Measurements from ENCODE around the gene DMBT1.
"Not testable (repeated sequence)": the region's sequence is repeated elsewhere in the genome, so short reads cannot be mapped to it uniquely, and the experiment has no call there.

The DMBT1 gene

GRCh38 chr10:122587098-122587760, 26.7 kb downstream of the DMBT1 start:
- no peak overlapping the region for H3K4me3 Mint-ChIP-seq
- H3K4me1 Mint-ChIP-seq (ENCODE audit: low read depth): no peaks in the 10 kb centered on the region
- no peaks in the 10 kb centered on the region for H3K27me3 Mint-ChIP-seq
- H3K27ac Mint-ChIP-seq: no peak overlapping the region
- no peaks in the 10 kb centered on the region for H3K9me3 Mint-ChIP-seq
- H3K36me3 Mint-ChIP-seq (ENCODE audit: low read depth): no peaks in the 10 kb centered on the region

- Mint-ChIP-seq H3K36me3 (ENCODE audit: low read depth) (no peaks in the 10 kb centered on the region), H3K27me3 (no peaks in the 10 kb centered on the region), H3K4me1 (ENCODE audit: low read depth) (no peaks in the 10 kb centered on the region), H3K9me3 (no peaks in the 10 kb centered on the region), H3K27ac (no peak overlapping the region), H3K4me3 (no peak overlapping the region)
Measured at GRCh38 chr10:122588381-122588780, 27.8 kb downstream of the DMBT1 start.

DNA sequence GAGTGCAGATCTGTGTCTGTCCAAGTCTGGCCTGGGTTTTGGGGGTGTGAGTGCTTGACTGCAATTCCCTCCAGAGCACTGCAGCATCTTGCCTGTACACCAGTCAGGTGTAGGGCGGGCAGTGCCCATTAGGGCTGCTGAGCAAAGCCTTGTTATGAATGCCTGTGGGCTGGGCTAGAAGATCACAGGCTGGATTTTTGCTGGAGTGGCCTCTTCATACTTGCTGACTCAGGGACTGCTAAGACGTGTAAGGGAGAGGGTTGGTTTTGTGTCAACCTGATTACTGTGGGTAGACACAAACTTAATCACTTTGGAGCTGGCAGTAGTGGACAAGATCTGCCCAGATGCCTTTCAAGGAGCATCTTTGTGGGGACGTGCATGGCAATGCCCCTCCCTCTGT, 29.6 kb downstream of the DMBT1 start:
- no peaks in the 10 kb centered on the region for H3K4me1 Mint-ChIP-seq (ENCODE audit: low read depth)
- no peaks in the 10 kb centered on the region for H3K36me3 Mint-ChIP-seq (ENCODE audit: low read depth)
- H3K27me3 Mint-ChIP-seq: no peaks in the 10 kb centered on the region

GRCh38 chr10:122591736-122592135, 31.2 kb downstream of the DMBT1 start:
- Mint-ChIP-seq H3K27me3 (no peaks in the 10 kb centered on the region), H3K36me3 (ENCODE audit: low read depth) (no peaks in the 10 kb centered on the region), H3K27ac (no peak overlapping the region), H3K9me3 (no peaks in the 10 kb centered on the region), H3K4me1 (ENCODE audit: low read depth) (no peaks in the 10 kb centered on the region), H3K4me3 (no peak overlapping the region)

More for the DNA sequence above, 29.6 kb downstream of the DMBT1 start:
- H3K4me3 Mint-ChIP-seq: no peak overlapping the region
- no peak overlapping the region for H3K27ac Mint-ChIP-seq
- H3K9me3 Mint-ChIP-seq: no peaks in the 10 kb centered on the region

DNA sequence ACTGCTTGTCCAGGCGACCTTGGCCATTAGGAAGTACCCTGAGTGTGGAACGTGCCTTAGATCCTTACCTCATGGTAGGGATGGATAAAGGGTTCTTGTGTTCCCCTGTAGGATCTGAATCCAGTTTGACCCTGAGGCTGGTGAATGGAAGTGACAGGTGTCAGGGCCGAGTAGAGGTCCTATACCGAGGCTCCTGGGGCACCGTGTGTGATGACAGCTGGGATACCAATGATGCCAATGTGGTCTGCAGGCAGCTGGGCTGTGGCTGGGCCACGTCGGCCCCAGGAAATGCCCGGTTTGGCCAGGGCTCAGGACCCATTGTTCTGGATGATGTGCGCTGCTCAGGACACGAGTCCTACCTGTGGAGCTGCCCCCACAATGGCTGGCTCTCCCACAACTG, 31.6 kb downstream of the DMBT1 start:
- Mint-ChIP-seq H3K9me3 (no peaks in the 10 kb centered on the region), H3K4me3 (no peak overlapping the region), H3K4me1 (ENCODE audit: low read depth) (no peaks in the 10 kb centered on the region), H3K36me3 (ENCODE audit: low read depth) (no peaks in the 10 kb centered on the region), H3K27ac (no peak overlapping the region), H3K27me3 (no peaks in the 10 kb centered on the region)

GRCh38 chr10:122617476-122618270, 57.1 kb downstream of the DMBT1 start:
- Mint-ChIP-seq H3K4me1 (ENCODE audit: low read depth) (no peaks in the 10 kb centered on the region), H3K27me3 (peaks cover under 1% of the 10 kb centered on the region), H3K9me3 (no peaks in the 10 kb centered on the region), H3K4me3 (no peak overlapping the region), H3K36me3 (ENCODE audit: low read depth) (no peaks in the 10 kb centered on the region), H3K27ac (no peak overlapping the region)

GRCh38 chr10:122618461-122619165, 58.1 kb downstream of the DMBT1 start:
- Mint-ChIP-seq H3K27ac (no peak overlapping the region), H3K9me3 (no peaks in the 10 kb centered on the region), H3K4me1 (ENCODE audit: low read depth) (no peaks in the 10 kb centered on the region), H3K36me3 (ENCODE audit: low read depth) (no peaks in the 10 kb centered on the region), H3K27me3 (peaks cover 5% of the 10 kb centered on the region), H3K4me3 (no peak overlapping the region)

GRCh38 chr10:122620961-122621360, 60.4 kb downstream of the DMBT1 start:
- not testable (repeated sequence) for H3K27ac Mint-ChIP-seq; H3K36me3 Mint-ChIP-seq (ENCODE audit: low read depth)

DNA sequence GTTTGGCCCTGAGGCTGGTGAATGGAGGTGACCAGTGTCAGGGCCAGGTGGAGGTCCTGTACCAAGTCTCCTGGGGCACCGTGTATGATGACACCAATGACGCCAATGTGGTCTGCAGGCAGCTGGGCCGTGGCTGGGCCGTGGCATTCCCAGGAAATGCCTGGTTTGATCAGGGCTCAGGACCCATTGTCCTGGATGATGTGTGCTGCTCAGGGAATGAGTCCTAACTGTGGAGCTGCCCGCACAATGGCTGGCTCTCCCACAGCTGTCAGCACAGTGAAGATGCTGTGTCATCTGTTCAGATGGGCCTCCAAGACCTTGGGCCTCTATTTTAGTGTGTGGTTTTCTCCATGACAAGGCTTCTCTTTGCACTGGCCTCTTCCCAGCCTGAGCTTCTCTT, 64.0 kb downstream of the DMBT1 start:
- Mint-ChIP-seq H3K4me3 (no peak overlapping the region), H3K9me3 (no peaks in the 10 kb centered on the region), H3K4me1 (ENCODE audit: low read depth) (no peaks in the 10 kb centered on the region), H3K27me3 (peaks cover 14% of the 10 kb centered on the region), H3K36me3 (ENCODE audit: low read depth) (no peaks in the 10 kb centered on the region), H3K27ac (no peak overlapping the region)

More at GRCh38 chr10:122620961-122621360, 60.4 kb downstream of the DMBT1 start:
- H3K27me3 Mint-ChIP-seq: peaks cover 11% of the 10 kb centered on the region
- not testable (repeated sequence) for H3K4me3 Mint-ChIP-seq; H3K9me3 Mint-ChIP-seq; H3K4me1 Mint-ChIP-seq (ENCODE audit: low read depth)

GRCh38 chr10:122630526-122630925, 70.0 kb downstream of the DMBT1 start:
- Mint-ChIP-seq H3K27ac (no peak overlapping the region), H3K4me1 (ENCODE audit: low read depth) (no peaks in the 10 kb centered on the region), H3K4me3 (no peak overlapping the region), H3K27me3 (peaks cover 4% of the 10 kb centered on the region), H3K9me3 (no peaks in the 10 kb centered on the region), H3K36me3 (ENCODE audit: low read depth) (no peaks in the 10 kb centered on the region)

DNA sequence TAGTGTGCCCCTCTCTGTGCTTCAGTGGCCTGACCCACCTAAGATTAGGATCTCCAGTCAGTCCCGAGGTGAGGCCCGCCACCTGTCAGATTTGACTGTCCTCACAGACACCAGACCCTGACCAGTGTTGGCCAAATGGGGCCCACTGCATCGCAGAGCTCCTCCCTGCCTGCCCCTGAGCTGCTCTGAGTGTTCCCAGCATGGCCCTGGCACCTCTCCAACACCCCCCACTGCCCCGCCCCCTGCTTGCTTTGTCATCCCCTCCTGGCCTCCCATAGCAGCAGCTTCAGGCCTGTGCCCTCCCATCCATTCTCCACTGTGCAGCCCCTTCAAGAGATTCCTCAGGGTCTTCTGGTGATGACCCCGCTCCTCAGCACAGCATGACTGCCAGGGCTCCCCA, 71.5 kb downstream of the DMBT1 start:
- no peaks in the 10 kb centered on the region for H3K36me3 Mint-ChIP-seq (ENCODE audit: low read depth)
- H3K27ac Mint-ChIP-seq: no peak overlapping the region

GRCh38 chr10:122632576-122632975, 72.0 kb downstream of the DMBT1 start:
- Mint-ChIP-seq H3K36me3 (ENCODE audit: low read depth) (no peaks in the 10 kb centered on the region), H3K4me3 (no peak overlapping the region), H3K4me1 (ENCODE audit: low read depth) (no peaks in the 10 kb centered on the region), H3K27me3 (no peaks in the 10 kb centered on the region), H3K9me3 (no peaks in the 10 kb centered on the region), H3K27ac (no peak overlapping the region)

More for the DNA sequence above, 71.5 kb downstream of the DMBT1 start:
- Mint-ChIP-seq H3K27me3 (no peaks in the 10 kb centered on the region), H3K4me3 (no peak overlapping the region), H3K9me3 (no peaks in the 10 kb centered on the region), H3K4me1 (ENCODE audit: low read depth) (no peaks in the 10 kb centered on the region)

GRCh38 chr10:122636953-122637352, 76.4 kb downstream of the DMBT1 start:
- Mint-ChIP-seq H3K36me3 (ENCODE audit: low read depth) (no peaks in the 10 kb centered on the region), H3K27me3 (no peaks in the 10 kb centered on the region), H3K4me1 (ENCODE audit: low read depth) (no peaks in the 10 kb centered on the region), H3K27ac (no peak overlapping the region), H3K4me3 (no peak overlapping the region), H3K9me3 (no peaks in the 10 kb centered on the region)

DNA sequence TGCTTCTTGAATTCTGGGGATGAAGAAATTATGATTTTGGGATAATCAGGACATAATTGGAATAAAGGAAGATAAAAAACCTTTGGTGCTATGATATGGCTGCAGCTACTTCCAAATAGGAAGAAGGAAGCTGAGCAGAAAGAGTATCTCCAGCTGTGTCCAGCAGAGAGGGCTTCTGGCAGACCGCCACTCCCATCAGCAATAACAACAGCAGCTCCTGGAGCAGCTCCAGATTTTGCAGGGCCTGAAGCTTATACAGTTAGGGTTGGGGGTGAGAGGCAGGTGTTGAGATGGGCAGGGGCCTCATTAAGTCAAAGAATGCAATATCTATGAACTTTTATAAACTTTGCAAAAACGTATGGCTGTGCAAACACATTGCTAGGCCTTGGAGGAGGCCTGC, 76.8 kb downstream of the DMBT1 start:
- Mint-ChIP-seq H3K27ac (no peak overlapping the region), H3K4me1 (ENCODE audit: low read depth) (no peaks in the 10 kb centered on the region), H3K4me3 (no peak overlapping the region), H3K9me3 (no peaks in the 10 kb centered on the region), H3K27me3 (no peaks in the 10 kb centered on the region), H3K36me3 (ENCODE audit: low read depth) (no peaks in the 10 kb centered on the region)

DNA sequence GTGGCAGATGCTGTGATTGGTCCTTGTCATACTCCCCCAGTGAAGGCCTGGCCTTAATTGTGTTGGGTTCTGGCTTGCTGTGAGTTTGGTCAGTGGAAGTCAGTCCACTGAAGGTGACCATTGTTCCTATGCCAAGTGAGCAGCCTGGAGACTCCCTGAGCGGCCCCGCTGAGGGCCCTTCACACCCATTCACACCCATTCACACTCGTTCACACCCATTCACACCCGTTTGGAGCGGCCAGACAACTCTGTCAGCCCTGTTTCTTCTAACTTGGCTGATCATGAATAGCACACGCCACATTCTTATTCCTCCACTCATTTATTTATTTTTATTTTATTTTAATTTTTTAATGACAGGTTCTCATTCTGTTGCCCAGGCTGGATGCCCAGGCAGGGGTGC, 77.6 kb downstream of the DMBT1 start:
- Mint-ChIP-seq H3K27me3 (no peaks in the 10 kb centered on the region), H3K4me3 (no peak overlapping the region), H3K27ac (no peak overlapping the region), H3K9me3 (no peaks in the 10 kb centered on the region), H3K4me1 (ENCODE audit: low read depth) (no peaks in the 10 kb centered on the region), H3K36me3 (ENCODE audit: low read depth) (no peaks in the 10 kb centered on the region)

Data from stimulated activated naive CD8-positive, alpha-beta T cell treated with anti-CD3 and anti-CD28 coated beads, Interleukin-15, Interleukin-2, amounts not matched to agents 100 ng/mL and 50 ng/mL, for 24 hours (primary cell).